Ramos (cell line): Measurements from ENCODE around the gene NPR3.

Experiments
- in situ Hi-C: fragments of 300-500 bp; cut with MboI; formaldehyde crosslinking; loops from one replicate; pipeline ENCODE4 v1.14.3; 2022; ENCODE audit warnings: low sequenced_read_pairs; ENCODE audit not compliant: unreplicated experiment

Gene NPR3

DNA sequence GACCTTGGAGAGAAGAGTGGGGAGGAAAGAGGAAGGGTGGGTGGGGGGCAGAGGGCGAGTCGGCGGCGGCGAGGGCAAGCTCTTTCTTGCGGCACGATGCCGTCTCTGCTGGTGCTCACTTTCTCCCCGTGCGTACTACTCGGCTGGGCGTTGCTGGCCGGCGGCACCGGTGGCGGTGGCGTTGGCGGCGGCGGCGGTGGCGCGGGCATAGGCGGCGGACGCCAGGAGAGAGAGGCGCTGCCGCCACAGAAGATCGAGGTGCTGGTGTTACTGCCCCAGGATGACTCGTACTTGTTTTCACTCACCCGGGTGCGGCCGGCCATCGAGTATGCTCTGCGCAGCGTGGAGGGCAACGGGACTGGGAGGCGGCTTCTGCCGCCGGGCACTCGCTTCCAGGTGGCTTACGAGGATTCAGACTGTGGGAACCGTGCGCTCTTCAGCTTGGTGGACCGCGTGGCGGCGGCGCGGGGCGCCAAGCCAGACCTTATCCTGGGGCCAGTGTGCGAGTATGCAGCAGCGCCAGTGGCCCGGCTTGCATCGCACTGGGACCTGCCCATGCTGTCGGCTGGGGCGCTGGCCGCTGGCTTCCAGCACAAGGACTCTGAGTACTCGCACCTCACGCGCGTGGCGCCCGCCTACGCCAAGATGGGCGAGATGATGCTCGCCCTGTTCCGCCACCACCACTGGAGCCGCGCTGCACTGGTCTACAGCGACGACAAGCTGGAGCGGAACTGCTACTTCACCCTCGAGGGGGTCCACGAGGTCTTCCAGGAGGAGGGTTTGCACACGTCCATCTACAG lies 760 bp downstream of the NPR3 start:
- in situ Hi-C loops: no loop called here

DNA sequence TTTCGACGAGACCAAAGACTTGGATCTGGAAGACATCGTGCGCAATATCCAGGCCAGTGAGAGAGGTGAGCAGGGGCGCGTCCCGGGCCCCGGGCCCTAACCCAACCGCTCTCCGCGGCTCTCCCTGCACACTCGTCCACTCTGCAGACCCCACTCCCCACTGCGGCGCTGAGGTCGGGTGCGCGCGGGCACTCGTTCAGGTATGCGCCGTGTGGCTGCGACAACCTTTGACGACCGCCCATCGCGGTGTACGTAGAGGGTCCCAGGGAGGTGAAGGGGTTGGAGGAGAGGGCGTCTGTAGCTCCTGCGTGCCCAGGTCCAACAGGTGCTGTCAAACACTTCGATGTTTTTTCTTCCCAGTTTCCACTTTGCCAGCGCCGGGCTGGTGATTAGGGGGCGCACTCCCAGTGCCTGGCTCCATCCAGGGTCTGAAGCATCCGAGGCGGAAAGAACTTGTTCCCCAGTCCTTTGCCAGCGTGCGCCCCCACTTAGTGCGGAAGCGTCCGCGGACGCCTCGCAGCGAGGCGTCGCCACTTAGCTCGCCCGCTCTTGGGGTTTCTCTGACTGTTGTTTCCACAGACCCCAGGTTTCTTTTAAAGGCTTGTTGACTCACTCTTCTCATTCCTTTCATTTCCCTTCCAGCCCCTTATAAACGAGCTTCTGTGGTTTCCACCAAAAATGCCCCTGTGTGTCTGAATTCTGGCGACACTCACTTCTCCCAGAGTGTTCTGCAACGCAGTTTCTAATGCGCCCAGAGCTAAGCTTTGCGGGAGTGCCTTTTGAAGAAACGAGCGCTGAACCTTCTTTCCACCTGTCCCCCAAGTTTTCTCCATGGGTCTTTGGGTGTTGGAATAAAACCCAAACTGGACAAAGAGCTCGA lies 1.6 kb downstream of the NPR3 start:
- in situ Hi-C loops: no loop called here

DNA sequence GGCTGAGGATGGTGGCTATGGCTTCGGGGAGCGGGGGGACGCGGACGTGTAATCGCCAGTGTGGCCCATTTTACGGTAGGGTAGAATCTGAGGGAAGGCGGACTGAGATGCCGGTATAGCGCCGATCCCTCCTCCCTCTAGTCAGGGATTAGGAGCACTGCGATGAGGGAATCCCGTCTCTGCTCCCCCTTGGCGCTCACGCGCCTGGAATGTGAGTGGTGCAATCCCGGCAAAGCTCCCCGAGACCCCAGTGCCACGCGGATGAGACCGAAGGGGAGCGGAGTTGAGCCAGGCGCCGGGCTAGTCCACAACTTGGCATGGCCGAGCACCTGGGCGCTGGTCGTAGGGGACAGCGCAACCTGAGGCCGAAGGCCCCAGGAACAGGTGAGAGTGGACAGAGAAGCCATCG lies 2.2 kb downstream of the NPR3 start:
- in situ Hi-C loops: no loop called here

DNA sequence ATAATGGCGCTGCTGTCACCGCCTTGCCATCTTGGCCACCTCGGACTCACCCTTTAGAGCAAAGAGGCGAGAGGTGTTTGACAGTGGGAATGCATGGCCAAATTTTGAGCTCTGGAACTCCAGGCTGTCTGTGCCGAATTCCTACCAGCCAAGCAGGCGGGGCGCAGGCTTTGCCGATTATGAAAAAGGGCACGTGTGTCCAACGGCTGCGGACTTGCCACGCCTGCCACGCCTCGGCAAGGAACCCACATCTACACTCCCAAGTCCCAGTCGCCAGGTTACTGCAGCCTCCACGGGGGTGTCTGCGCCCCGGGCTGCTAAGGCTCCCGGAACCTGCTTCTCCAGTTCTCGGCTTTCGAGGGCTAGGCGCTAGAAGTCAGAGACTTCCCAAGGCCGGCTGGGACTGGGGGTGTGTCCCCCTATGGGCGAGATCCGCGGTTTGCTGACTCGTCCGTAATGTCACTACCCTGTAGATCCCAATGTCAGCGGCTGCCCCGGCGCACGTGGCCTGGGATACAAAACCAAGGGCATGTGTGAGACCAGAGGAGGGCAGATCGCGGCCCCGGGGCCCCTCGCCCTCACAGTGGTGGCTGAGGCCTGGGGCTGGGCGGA lies 2.8 kb downstream of the NPR3 start:
- in situ Hi-C loops: no loop called here

DNA sequence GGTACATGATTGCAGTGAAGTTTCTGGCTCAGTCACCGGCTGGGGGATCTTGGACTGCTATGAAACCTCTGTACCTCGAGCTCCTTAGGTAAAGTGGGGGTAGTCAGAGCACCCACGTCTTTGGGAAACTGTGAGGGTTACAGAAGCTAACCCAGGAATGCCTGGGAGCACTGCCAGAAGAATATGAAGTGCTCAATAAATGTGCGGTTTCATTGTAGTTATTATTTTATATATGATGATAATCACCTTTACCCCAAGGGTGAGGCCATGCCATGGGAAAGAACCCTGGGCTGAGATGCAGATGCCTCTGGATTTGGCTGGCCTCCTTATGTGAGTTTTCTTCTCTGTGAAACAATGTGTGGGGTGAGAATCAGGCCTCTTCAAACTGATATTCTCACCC lies 3.7 kb downstream of the NPR3 start:
- in situ Hi-C loops: no loop called here

DNA sequence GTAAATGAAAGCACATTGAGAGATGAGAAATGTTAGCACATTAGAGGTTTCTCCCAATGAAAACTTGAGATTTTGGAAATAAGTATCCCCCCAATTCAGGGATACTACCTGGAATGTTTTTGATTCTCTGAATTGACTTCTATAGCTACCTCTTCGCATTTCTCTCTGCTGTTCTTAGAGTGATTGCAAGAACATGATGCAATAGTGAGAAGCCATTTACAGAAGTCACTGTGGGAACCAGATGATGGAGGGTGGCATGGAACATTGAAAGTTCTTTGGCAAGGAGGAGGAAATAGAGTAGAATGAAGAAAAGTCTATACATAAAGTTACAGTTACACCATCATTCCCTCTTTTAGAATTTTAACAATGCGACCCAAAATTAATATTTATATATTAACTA lies 9.2 kb downstream of the NPR3 start:
- in situ Hi-C loops: no loop called here

DNA sequence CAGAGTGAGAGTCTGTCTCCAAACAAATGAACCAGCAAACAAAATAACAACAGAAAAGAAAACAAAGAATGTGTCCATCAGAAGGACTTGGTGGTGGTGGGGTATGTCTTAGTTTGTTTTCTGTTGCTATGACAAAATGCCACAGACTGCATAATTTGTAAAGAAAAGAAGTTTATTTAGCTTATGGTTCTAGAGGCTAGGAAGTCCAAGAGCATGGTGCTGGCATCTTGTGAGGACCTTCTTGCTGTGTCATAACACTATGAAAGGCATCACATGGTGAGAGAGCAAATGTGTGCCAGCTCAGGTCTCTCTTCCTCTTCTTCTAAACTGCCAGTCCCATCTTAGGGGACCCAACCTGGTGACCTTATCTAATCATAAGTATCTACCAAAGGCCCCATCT lies 10.5 kb downstream of the NPR3 start:
- in situ Hi-C loops: no loop called here

DNA sequence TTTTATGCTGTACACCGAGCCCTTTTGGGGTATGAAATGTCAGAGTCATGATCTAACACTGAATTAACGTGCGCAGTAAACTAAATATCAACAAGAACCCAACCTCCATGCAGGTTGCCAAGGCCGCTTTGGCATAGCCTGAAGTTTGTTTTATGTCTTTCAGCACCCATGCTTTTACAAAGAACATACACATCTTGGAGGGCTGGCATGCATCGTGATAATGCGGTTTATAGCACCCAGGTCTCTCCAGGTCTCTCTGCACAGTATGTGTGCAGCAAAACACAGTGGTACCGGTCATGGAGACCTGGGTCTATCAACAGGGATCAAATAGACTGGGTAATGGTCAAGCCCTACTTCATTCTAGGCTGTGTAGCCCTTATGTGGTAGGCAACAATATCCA lies 11.8 kb downstream of the NPR3 start:
- in situ Hi-C loops: no loop called here

DNA sequence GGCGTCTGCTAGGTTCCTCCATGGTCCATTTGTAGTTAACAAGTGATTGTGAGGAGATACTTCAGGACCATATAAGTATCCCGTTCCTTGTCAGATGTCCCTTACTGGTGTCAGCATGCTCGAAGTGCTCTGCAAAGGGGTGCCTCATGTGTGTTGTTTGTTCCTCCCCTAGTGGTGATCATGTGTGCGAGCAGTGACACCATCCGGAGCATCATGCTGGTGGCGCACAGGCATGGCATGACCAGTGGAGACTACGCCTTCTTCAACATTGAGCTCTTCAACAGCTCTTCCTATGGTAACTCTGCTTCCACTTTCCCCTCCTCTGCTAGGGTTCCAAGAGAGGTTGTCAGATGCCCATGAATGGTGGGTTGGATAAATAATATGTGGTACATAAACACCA lies 13.4 kb downstream of the NPR3 start:
- in situ Hi-C loops: no loop called here

DNA sequence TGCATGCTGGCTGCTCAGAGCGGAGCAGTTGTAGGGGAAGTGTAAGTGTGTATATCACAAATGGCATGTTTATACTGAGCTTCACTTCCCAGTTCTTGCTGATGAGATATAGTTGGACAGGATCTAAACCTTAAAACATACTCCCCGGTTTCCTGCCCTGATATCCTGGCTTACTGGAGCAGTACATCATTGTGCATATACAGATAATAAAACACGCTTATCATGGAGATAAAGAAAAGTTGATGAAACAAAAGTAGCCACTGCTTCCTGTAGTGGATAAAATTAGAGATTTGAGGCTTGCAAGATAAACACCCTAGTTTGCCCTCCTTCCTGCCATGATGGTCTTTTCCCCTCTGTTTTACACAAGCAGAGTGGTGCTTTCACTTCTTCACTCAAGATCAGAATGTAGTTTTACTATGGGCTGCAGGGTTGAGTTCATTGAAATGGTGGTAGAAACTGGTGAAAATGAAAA lies 15.0 kb downstream of the NPR3 start:
- in situ Hi-C loops: no loop called here

DNA sequence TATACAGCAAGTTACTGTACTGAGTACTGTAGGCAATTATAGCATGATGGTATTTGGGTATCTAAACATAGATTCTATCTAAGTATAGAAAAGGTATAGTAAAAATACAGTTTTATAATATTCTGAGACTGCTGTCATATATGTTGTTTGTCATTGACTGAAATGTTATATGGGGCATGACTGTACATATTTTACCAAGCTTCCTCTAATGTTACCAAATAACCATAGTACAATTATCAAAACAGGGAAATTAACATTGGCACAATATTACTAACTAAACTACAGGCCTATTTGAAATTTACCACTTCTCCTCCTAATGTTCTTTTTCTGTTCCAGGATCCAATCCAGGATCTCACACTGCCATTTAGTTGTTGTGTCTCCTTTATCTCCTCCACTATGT lies 18.5 kb downstream of the NPR3 start:
- in situ Hi-C loops: no loop called here

DNA sequence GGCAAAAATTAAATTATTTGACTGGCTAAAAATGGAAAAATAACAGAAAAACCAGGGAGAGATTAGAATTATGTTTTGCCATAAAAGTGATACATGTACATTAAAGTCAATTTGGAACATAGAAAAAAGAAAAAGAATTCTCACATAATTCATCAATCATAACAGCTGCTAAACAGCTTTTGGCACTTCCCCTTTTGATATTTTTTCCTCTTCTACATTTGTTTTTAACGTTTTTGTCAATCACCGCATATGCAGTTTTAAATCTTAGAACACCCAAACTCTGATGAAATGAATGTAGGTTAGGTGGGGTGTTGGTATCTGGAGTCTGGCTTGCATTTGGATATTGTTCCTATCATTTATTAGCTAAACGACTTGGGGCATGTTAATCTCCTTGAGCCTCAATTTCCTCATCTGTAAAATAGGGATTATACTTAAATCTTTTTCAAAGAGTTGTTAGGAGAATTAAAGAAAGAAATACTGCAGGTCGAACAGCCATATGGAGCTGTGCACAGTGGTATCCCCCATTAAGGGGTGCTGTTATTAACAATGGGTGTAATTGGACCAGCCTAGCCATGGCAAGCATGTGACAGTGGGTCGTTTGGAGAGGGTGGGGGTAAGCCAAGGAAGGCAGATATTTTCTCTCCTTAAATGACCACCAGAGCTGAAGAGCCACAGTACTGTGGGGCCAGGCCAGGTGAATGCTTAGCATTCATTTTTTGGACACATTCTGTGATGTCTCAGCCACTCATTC lies 22.6 kb downstream of the NPR3 start:
- in situ Hi-C loops: no loop called here

DNA sequence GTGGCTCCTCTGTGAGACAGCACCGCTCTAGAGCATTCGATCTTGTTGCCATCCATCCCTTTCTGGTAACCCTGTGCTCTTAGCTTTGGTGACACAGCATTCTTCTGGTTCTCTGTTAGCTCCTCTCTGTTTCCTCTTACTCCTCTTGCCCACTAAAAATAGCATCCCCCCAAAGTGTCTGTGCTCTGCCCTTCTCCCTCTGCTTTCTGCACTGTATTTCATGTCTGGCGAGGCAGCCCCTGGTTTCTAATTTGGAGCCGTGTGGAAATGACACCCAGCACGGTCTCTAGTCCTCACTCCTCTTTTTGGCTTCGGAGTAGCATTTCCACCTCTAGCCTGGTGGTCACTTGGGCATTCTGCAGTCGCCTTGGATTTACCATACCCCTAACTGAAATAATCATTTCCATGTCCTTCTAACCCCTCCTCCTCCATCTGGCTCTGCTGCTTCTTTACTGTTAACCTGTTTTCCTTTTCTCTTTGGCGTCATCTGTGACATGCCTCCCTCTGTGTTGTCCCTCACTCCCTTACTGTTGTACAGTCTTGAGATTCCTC lies 23.8 kb downstream of the NPR3 start:
- in situ Hi-C loops: no loop called here

DNA sequence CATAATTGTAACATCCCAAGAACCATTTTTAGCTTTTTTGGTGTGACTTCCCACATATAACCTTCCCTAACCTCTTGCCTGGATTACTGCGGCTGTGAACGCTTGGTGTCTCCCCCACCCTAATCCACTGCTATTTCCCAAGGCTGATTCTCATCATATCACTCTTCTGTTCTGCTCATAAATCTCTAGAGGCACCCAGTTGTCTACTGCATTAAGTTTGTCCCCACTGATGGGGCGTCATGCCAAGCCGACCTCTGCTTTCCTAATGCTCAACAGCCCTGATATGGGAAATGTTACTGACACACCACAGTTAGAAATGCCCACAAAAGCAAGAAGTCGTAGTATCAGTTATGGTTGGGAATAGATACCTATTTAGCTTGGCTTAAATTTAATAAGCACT lies 24.4 kb downstream of the NPR3 start:
- in situ Hi-C loops: no loop called here

DNA sequence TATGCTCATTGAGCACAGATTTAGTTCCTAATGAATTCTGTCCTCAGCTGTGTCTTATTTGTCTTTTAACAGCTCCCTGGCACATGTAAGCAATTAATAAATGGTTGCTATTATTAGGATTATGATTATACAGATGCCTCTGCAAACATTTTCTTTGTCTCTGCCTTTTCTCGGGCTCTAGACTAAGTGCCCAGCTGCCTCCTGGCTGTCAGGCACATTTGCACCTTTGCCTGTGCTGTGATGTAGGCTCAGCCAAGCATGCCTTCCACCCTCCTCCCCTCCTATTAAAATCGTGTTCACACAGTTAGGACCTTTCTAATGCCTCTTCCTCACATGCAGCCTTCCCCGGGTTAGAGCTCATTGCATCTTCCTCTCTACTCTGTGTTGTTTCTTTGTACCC lies 25.7 kb downstream of the NPR3 start:
- in situ Hi-C loops: no loop called here

DNA sequence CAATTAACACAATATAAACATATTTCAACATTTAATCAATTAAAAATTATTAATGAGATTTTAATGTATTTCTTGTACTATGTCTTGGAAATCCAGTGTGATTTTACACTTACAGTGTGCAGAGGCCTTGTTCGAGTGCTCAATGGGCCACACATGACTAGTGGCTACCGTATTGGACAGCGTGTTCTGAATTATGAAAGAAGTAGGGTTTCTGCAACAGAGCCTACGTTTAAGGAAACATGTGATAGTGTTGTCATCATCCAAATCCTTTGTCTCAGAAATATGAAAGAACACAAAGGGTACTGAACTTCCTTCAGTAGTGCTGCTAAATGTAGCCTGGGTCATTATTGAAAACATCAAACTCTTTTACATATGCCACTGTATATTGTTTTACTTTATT lies 29.5 kb downstream of the NPR3 start:
- in situ Hi-C loops: no loop called here

DNA sequence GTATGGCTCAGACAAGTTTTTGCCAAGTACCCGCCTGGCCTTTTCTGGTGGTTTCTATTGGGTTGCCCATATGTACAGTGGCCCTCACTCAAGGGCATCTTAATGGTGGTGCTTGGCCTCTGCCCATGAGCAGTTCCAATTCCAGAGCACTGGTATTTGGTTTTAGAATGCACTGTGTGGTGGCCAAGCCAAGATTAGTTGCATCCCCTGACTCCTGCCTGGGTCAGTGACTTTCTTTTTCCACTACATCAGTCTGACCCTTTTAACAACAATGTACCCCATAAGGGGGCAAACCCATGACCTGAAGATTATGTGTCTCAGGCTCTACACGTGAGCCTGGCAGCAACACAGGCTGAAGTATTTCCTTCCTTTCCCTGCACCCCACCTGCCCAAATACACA lies 34.2 kb downstream of the NPR3 start:
- in situ Hi-C loops: no loop called here

DNA sequence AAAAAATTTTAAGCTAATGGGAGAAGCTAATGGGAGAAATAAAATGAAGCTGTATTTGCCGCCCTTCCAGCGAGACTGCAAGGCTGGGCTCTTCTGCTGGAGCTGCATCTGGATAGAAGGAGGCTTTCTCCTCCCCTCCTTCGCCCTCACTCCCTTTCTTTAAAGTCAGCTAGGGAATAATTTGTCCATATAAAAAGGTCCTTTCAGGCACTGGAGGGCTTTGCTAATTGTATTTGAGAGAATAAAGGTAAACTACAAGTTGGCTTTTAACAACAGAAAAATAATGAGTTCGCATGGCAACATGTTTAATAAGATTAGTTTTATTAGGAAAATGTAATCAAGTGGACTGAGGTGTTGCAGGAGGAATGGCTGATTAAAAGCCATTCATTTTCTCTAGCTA lies 41.3 kb downstream of the NPR3 start:
- in situ Hi-C loops: no loop called here

DNA sequence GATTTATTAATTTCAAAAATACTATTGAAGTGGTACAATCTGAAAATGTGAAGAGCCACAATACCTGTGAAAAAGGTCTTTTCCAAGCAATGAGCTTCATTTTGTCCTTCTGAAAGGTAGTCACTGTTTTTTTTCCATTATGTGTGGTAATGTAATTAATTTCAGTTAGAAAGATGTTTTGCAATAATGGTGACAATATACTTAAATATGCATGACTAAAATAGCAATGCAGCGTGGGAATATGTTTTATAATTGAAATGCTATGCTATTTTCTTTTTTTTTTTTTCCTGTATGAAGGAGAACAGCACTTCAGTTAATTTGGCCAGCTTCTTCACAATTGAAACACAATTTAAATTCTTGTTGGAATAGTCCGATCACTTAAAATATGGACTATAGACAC lies 41.9 kb downstream of the NPR3 start:
- in situ Hi-C loops: no loop called here

DNA sequence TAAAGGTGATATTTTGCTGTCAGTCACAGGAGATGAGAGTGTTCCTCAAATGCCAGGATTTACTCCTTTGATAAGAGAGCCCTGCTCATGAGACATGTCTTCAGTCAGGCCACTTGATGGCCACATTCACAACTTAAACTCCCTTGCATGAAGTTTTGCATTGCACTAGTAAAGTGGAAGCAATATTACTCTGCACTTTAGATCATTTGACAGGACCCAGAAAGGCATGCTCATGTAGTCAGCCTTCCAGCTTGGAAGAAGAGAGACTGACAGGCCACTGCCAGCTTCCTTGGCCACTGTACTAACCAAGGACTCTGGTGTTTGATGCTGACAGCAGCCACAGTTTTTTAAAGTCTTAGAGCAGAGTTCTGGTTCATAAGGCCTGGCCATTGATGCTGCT lies 42.6 kb downstream of the NPR3 start:
- in situ Hi-C loops: no loop called here
